AG09309 (cell line): ENCODE measurements around the gene PITPNM3.

Experiments used
- DNase-seq: peaks from one replicate; pipeline ENCODE4 v3.0.0-alpha.2; 2010; ENCODE audit warnings: low read depth
- H3K4me3 ChIP-seq: 2 replicates; pipeline ENCODE4 v1.5.1; 2011; ENCODE audit warnings: mild to moderate bottlenecking, low read depth, low read length, moderate library complexity; ENCODE audit not compliant: control insufficient read depth
- TF ChIP-seq, protein P1 (sequence below): IDR thresholded peaks from 2 replicates; pipeline ENCODE4 v1.5.1; 2011; ENCODE audit warnings: mild to moderate bottlenecking, low read depth, low read length, inconsistent platforms; ENCODE audit not compliant: insufficient read depth, control insufficient read depth; ENCODE audit errors: missing control alignments

PITPNM3 gene

GRCh38 chr17:6461792-6462524, 94.4 kb downstream of the PITPNM3 start:
- TF ChIP-seq, protein P1, sequence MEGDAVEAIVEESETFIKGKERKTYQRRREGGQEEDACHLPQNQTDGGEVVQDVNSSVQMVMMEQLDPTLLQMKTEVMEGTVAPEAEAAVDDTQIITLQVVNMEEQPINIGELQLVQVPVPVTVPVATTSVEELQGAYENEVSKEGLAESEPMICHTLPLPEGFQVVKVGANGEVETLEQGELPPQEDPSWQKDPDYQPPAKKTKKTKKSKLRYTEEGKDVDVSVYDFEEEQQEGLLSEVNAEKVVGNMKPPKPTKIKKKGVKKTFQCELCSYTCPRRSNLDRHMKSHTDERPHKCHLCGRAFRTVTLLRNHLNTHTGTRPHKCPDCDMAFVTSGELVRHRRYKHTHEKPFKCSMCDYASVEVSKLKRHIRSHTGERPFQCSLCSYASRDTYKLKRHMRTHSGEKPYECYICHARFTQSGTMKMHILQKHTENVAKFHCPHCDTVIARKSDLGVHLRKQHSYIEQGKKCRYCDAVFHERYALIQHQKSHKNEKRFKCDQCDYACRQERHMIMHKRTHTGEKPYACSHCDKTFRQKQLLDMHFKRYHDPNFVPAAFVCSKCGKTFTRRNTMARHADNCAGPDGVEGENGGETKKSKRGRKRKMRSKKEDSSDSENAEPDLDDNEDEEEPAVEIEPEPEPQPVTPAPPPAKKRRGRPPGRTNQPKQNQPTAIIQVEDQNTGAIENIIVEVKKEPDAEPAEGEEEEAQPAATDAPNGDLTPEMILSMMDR = no peak
- no peak overlapping the region for H3K4me3 ChIP-seq
- DNase-seq = no peak

DNA sequence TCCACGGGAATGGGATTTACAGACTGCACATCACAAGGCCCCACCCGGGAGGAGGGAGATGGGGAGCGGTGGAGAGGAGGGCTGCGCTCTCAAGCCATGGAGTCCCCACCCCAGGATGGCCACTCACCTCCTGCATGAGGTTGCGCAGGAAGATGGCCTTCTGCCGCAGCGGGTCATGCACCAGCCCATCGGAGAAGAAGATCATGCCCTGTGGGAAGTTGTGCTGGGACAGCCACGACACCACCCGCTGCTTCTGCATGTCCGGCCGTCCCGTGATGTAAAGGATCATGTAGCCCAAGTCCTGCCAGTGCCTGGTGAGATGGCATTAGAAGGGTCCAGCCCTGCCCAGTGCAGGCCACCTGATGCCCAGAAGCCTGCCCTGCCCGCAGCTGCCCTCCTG, 95.1 kb downstream of the PITPNM3 start:
- DNase-seq = no peak
- TF ChIP-seq, protein P1 = no peak
- H3K4me3 ChIP-seq = no peak overlapping the region

- TF ChIP-seq, protein P1 = no peak
- DNase-seq = no peak
- H3K4me3 ChIP-seq = no peak overlapping the region
These were observed 95.7 kb downstream of the PITPNM3 start for GRCh38 chr17:6460531-6461161.

DNA sequence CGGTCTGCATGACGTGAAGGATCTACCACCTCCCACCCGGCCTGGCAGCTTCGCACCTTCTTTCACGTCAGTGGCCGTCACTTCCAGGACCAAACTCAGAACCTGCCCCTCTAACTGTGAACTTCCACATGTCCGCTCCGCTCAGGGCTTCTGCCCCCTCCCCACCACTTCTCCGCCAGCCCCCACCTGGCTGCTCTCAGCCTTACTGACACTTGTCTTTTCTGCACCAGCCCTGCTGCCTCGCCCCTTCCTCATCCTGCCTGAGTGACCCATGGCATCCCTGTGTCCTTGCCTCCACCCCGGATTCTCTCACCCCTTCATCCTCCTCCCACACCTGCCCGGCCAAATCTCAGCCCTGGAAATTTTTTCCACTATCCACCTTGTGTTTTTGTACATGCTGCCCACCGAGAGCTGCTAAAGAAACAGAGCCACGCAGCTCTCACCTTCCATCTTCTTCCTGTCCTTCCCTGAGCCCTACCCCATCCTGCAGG, 97.8 kb downstream of the PITPNM3 start:
- TF ChIP-seq, protein P1 = no peak
- DNase-seq = no peak
- no peak overlapping the region for H3K4me3 ChIP-seq

GRCh38 chr17:6457688-6458459, 98.5 kb downstream of the PITPNM3 start:
- no peak for DNase-seq
- no peak overlapping the region for H3K4me3 ChIP-seq
- TF ChIP-seq, protein P1 = no peak

DNA sequence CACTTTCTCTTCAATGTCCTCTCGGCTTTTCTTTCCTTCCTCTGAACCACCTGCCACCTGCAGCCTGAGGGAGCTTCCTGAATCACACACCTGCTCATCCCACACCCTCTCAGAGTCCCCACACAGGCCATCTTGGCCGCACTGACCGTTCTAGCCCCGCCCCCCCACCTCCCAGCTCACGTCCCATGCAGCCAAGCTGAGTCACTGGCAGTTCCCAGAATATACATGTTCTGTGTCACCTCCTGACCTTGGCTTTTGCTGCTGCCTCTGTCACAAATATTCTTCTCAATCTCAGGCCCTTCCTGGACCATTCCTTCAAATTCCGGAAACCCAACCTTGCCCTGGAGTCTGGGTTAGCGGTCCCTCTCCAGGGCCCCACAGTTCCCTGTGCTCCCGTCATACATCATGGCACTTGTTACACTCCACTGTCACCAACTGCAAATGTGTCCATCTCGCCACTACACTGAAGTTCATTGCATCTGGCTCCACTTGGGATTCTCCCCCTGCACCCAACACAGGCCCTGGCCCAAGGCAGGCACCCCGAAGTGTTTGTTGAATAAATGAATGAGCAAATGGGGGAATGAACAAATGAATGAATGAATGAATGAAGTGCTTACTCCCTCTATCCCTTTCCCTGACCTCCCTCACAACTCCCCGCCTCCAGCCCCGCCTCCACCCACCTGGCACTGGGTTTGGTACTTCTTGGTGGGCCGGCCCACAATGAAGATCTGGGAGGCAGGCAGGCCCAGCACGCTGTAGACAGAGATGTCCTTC, 99.3 kb downstream of the PITPNM3 start:
- H3K4me3 ChIP-seq = no peak overlapping the region
- DNase-seq = no peak
- TF ChIP-seq, protein P1 = no peak
